ENCODE data around the gene PCSK9. TPM values are rescaled to one million over a fixed set of nuclear protein-coding genes. Genes with fewer than 3 reads are reported as not detected.

PCSK9 gene
- total RNA-seq, 4 donors from 2014 or later = 0.07 TPM; not detected in 3

DNA sequence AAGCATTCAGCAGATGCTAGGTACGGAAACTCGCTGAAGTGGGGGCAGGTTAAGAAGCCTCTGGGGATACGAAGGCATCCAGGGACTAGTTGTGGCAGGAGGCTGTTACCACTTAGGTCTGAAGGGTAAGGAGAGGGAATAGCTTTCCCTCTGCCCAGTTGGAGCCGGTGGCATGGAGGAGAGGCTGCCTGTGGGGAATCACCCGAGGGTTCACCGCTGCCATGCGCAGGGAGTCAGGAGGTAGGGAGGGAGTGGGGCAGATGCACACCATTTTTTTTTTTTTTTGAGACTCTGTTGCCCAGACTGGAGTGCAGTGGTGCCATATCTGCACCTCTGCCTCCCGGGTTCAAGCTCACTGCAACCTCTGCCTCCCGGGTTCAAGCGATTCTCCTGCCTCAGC lies 6.1 kb downstream of the PCSK9 start:
- ATAC-seq (no peak), DNase-seq (no peak)
- no peak overlapping the region for H3K27ac ChIP-seq
- no peaks in the 10 kb centered on the region for H3K9me3 ChIP-seq
- H3K4me3 ChIP-seq = no peak overlapping the region
- H3K36me3 ChIP-seq = no peaks in the 10 kb centered on the region
- in situ Hi-C loops (cut with MboI; ENCODE audit: low sequenced_read_pairs in 4 of 4) (no loop called here), intact Hi-C loops (cut with DNase I; ENCODE audit: low total_unique reads) (no loop called here)
- no peaks in the 10 kb centered on the region for H3K4me1 ChIP-seq
- no peak for TF ChIP-seq POLR2A (IDR thresholded peaks at IDR 0.05)
- TF ChIP-seq, protein P1, sequence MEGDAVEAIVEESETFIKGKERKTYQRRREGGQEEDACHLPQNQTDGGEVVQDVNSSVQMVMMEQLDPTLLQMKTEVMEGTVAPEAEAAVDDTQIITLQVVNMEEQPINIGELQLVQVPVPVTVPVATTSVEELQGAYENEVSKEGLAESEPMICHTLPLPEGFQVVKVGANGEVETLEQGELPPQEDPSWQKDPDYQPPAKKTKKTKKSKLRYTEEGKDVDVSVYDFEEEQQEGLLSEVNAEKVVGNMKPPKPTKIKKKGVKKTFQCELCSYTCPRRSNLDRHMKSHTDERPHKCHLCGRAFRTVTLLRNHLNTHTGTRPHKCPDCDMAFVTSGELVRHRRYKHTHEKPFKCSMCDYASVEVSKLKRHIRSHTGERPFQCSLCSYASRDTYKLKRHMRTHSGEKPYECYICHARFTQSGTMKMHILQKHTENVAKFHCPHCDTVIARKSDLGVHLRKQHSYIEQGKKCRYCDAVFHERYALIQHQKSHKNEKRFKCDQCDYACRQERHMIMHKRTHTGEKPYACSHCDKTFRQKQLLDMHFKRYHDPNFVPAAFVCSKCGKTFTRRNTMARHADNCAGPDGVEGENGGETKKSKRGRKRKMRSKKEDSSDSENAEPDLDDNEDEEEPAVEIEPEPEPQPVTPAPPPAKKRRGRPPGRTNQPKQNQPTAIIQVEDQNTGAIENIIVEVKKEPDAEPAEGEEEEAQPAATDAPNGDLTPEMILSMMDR (IDR thresholded peaks at IDR 0.05 in 4 of 5, conservative IDR thresholded peaks at IDR 0.05 in 1 of 5) = no peak
- H3K27me3 ChIP-seq = peaks cover 9 to 11% (median 10%) of the 10 kb centered on the region in 3 donors

DNA sequence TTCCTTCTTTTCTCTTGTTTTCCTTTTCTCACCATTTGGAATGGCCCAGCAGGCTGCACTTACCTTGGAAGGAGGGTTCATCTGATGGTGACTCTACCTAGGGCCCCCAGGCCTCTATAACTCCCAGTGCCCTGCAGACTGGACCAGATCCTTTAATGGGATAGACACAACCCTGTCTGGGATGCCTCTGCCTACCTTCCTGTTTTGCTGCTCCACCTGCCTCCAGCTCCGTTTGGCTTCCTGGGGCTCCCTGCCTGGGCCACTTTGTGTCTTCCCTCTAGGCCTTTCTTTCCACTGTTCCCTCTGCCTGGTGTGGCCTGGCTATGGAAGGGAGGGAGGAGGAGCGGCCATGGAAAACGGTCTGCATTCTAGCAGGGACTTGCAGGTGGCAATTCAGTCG lies 7.5 kb downstream of the PCSK9 start:
- H3K27me3 ChIP-seq = peaks cover 0 to 2% (median 0%) of the 10 kb centered on the region in 3 donors
- no peak for DNase-seq
- no peaks in the 10 kb centered on the region for H3K36me3 ChIP-seq
- in situ Hi-C loops (cut with MboI; ENCODE audit: low sequenced_read_pairs in 4 of 4) = no loop called here
- TF ChIP-seq, protein P1 (IDR thresholded peaks at IDR 0.05 in 4 of 5, conservative IDR thresholded peaks at IDR 0.05 in 1 of 5) = no peak
- no peak for TF ChIP-seq POLR2A (IDR thresholded peaks at IDR 0.05)
- H3K9me3 ChIP-seq = no peaks in the 10 kb centered on the region
- intact Hi-C loops (cut with DNase I; ENCODE audit: low total_unique reads) = no loop called here
- no peak for ATAC-seq
- no peaks in the 10 kb centered on the region for H3K4me1 ChIP-seq
- no peak overlapping the region for H3K4me3 ChIP-seq
- H3K27ac ChIP-seq = no peak overlapping the region

DNA sequence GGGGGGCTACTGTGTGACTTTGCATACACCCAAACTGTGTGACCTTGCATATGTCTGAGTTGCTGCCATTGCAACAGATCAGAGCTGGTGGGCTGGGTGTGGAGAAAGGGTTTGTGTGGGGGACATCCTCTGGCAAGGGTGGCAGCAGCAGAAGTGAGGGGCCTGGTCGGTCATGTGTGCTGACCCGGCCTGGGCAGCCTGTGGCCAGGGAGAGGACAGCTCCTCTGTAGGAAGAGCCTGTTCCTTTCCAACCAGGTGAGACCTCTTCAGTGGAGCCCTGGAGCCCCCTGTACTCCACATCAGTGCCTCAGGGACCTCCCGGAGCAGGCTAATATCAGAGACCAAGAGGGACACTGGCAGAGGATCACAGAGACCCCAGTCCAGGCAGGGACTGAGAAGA lies 8.3 kb downstream of the PCSK9 start:
- TF ChIP-seq POLR2A (IDR thresholded peaks at IDR 0.05) = no peak
- TF ChIP-seq, protein P1 (IDR thresholded peaks at IDR 0.05 in 4 of 5, conservative IDR thresholded peaks at IDR 0.05 in 1 of 5) = no peak
- no peak for DNase-seq
- no peak for ATAC-seq
- Histone ChIP-seq H3K36me3 (no peaks in the 10 kb centered on the region), H3K27ac (no peak overlapping the region), H3K9me3 (no peaks in the 10 kb centered on the region), H3K27me3 (no peaks in the 10 kb centered on the region), H3K4me3 (no peak overlapping the region), H3K4me1 (peaks cover 0 to under 1% of the 10 kb centered on the region in 2 donors)
- in situ Hi-C loops (cut with MboI; ENCODE audit: low sequenced_read_pairs in 4 of 4) (no loop called here), intact Hi-C loops (cut with DNase I; ENCODE audit: low total_unique reads) (no loop called here)

DNA sequence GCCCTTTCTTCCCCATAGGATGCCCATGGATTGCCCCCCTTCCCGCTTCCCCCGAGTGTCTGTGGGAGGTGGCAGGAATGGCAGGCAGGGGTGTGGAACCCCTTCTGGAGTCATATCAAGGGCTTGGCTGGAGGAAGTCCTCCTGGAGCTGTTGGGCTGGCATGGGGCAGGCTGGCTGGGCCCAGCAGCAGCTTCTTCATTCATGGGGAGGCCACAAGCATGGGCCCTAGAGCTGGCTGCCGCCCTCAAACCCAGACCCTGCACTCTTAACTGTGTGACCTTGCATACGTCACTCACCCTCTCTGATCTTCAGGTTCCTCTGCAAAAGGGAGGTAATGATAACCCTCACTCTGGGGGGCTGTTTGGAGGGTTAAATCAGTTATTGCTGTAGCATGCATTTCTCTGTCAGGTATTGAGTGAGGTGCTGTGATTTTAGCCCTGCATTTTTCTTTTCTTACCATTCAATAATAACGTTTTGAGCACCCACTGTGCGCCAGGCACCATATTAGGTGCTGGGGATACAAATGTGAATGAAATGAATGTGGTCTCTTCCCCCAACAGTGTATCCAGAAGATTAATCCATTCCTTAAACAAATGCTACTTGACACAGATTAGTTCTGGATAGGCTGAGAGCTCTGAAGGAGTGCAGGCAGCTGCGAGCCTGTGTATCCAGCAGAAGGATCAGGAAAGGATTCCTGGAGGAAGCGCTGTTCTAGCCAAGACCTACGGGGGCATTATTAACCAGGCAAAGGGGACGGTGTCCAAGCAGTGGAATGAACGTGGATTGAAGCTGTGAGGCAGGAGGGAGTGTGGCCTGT lies 9.3 kb downstream of the PCSK9 start:
- ATAC-seq (no peak), DNase-seq (no peak)
- in situ Hi-C loops (cut with MboI; ENCODE audit: low sequenced_read_pairs in 4 of 4) = no loop called here
- TF ChIP-seq, protein P1 (IDR thresholded peaks at IDR 0.05 in 4 of 5, conservative IDR thresholded peaks at IDR 0.05 in 1 of 5) = no peak
- TF ChIP-seq POLR2A (IDR thresholded peaks at IDR 0.05) = no peak
- Histone ChIP-seq H3K4me1 (peaks cover 7% of the 10 kb centered on the region in 2 donors), H3K36me3 (no peaks in the 10 kb centered on the region), H3K4me3 (no peak overlapping the region), H3K9me3 (no peaks in the 10 kb centered on the region), H3K27ac (no peak overlapping the region), H3K27me3 (no peaks in the 10 kb centered on the region)
- intact Hi-C loops (cut with DNase I; ENCODE audit: low total_unique reads) = no loop called here

Data from gastrocnemius medialis (tissue), 4 donors.